MCF 10A (cell line): ENCODE measurements around the gene CEP120. TPM values are rescaled to one million over a fixed set of nuclear protein-coding genes. Genes with fewer than 3 reads are reported as not detected.

ENCODE experiments used
- BruUV-seq: library from RNA; stranded (reverse); fragments of 400-500 nt; replicated peaks from 2 replicates; lab custom pipeline; 2021; lab: Mats Ljungman, UMichigan
- CTCF ChIA-PET: fragments of 300-600 bp; sonication (Branson Sonifier 250); formaldehyde crosslinking; extraction: SDS; loops from one replicate; lab custom pipeline; 2021; ENCODE audit warnings: antibody characterized with exemption, inconsistent platforms; lab: Yijun Ruan, JAX
- POLR2A ChIA-PET: fragments of 300-600, 350-650 bp; sonication (Branson Sonifier 250); formaldehyde crosslinking; extraction: SDS; loops from one replicate; lab custom pipeline; 2020; ENCODE audit warnings: antibody characterized with exemption, inconsistent platforms; lab: Yijun Ruan, JAX
- DNase-seq: peaks from one replicate; pipeline ENCODE4 v3.0.0-alpha.2; 2018; ENCODE audit not compliant: unreplicated experiment
- H3K27ac Mint-ChIP-seq: one replicate; pipeline ENCODE4 v1.8.0; 2022; ENCODE audit warnings: mild to moderate bottlenecking, low read depth, mixed read lengths; ENCODE audit not compliant: unreplicated experiment
- H3K27me3 Mint-ChIP-seq: one replicate; pipeline ENCODE4 v1.8.0; 2022; ENCODE audit warnings: mixed read lengths; ENCODE audit not compliant: insufficient read depth, unreplicated experiment
- H3K36me3 Mint-ChIP-seq: one replicate; pipeline ENCODE4 v1.8.0; 2022; ENCODE audit warnings: mild to moderate bottlenecking, moderate library complexity, mixed read lengths; ENCODE audit not compliant: insufficient read depth, unreplicated experiment
- H3K4me1 Mint-ChIP-seq: one replicate; pipeline ENCODE4 v1.8.0; 2022; ENCODE audit warnings: mixed read lengths; ENCODE audit not compliant: insufficient read depth, unreplicated experiment
- H3K4me3 Mint-ChIP-seq: one replicate; pipeline ENCODE4 v1.8.0; 2022; ENCODE audit warnings: mild to moderate bottlenecking, moderate library complexity, mixed read lengths; ENCODE audit not compliant: unreplicated experiment
- H3K9me3 Mint-ChIP-seq: one replicate; pipeline ENCODE4 v1.8.0; 2022; ENCODE audit warnings: mixed read lengths; ENCODE audit not compliant: unreplicated experiment
- intact Hi-C: fragments of 100-400 bp; cut with micrococcal nuclease; formaldehyde crosslinking; loops from 2 replicates; pipeline ENCODE4 v1.14.1; 2022
- total RNA-seq: library from RNA; stranded (reverse); gene quantifications from 2 replicates; pipeline ENCODE4 v1.2.3, GENCODE V29; 2022
- TF ChIP-seq, protein P1 (sequence below): fragments of 200-600 bp; IDR thresholded peaks from one replicate; pipeline ENCODE4 v1.8.0; 2022; ENCODE audit warnings: antibody characterized with exemption, mild to moderate bottlenecking; ENCODE audit not compliant: unreplicated experiment

The CEP120 gene
- total RNA-seq, 1 experiment from 2014 or later: 54.5 TPM

DNA sequence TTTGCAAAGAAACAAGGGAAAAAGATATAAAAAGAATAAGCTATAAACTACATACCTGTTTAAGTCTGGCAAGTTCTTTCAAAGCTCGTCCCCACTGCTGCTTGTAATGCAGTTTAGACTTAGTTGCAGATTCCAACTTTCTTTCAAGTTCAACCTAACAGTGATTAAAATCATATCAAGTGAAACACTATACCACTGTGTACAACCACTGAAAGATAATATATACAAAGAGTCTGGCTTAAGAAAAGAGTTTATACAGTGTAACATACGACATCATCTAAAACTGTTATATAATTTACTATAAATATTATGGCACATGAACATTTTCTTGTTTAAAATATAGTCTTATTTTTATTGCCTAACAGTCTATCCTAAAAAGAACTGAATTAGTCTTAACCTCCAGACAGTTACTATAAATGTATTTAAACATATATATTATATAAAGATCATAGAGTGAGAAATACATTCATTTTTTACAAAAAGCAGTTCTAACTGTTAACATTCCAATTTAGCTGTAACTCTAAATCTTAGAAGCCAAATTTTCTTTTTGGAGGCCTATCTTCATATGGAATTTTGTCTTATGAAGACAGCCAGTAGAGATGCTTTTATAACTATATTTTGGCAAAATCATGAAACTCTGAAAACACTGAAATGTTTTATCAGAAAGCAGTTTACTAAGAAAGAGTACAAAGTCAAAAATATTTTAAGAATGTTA, 58.6 kb downstream of the CEP120 start:
- BruUV-seq: no TSS peak
- Mint-ChIP-seq H3K27me3 (no peaks in the 10 kb centered on the region), H3K27ac (no peak overlapping the region), H3K36me3 (peaks cover 38% of the 10 kb centered on the region), H3K4me1 (no peaks in the 10 kb centered on the region), H3K4me3 (no peak overlapping the region), H3K9me3 (no peaks in the 10 kb centered on the region)
- TF ChIP-seq, protein P1, sequence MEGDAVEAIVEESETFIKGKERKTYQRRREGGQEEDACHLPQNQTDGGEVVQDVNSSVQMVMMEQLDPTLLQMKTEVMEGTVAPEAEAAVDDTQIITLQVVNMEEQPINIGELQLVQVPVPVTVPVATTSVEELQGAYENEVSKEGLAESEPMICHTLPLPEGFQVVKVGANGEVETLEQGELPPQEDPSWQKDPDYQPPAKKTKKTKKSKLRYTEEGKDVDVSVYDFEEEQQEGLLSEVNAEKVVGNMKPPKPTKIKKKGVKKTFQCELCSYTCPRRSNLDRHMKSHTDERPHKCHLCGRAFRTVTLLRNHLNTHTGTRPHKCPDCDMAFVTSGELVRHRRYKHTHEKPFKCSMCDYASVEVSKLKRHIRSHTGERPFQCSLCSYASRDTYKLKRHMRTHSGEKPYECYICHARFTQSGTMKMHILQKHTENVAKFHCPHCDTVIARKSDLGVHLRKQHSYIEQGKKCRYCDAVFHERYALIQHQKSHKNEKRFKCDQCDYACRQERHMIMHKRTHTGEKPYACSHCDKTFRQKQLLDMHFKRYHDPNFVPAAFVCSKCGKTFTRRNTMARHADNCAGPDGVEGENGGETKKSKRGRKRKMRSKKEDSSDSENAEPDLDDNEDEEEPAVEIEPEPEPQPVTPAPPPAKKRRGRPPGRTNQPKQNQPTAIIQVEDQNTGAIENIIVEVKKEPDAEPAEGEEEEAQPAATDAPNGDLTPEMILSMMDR: no peak
- intact Hi-C loops: loop anchor here (5.0 to 10.0 kb wide), 2 partner anchors 660 to 862 kb away; no protein-coding TSS in a partner anchor
- ChIA-PET POLR2A (interaction anchor here (0.5 kb wide), 1 partner anchor 496 kb away, joined by 3 read pairs; no protein-coding TSS in a partner anchor), CTCF (interaction anchor here (2.4 kb wide), 1 partner anchor 8 kb away, joined by 6 read pairs; no protein-coding TSS in a partner anchor)
- no peak for DNase-seq

DNA sequence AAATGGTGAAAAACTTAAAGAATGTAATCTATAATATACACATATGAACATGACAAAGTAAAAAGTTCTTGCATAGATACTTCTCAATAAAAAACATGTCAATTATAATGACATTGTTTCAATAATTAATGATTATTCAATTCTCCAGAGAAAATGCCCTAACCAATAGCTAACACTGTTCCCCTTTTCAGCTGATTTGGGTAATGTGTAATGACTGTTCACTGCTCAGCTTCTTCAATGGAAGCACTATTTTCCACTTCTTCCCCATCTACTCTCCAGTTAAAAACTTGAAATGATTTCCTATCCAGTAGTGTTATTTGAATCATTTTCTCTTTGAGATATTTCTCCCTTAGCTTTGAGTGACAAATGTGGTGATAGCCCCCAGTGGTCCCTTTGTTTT, 62.3 kb downstream of the CEP120 start:
- ChIA-PET CTCF (interaction anchor here (0.8 to 1.4 kb wide), 3 partner anchors 11 to 465 kb away, joined by 3 to 5 read pairs (median 4); no protein-coding TSS in a partner anchor), POLR2A (interaction anchor here (0.9 kb wide), 1 partner anchor 481 kb away, joined by 4 read pairs; no protein-coding TSS in a partner anchor)
- TF ChIP-seq, protein P1: no peak
- peaks cover 16% of the 10 kb centered on the region for H3K9me3 Mint-ChIP-seq
- intact Hi-C loops: loop anchor here (10.0 kb wide), 1 partner anchor 656 kb away; no protein-coding TSS in a partner anchor
- no TSS peak for BruUV-seq
- H3K27me3 Mint-ChIP-seq: no peaks in the 10 kb centered on the region
- H3K36me3 Mint-ChIP-seq: peaks cover 44% of the 10 kb centered on the region
- no peak for DNase-seq
- H3K4me1 Mint-ChIP-seq: no peaks in the 10 kb centered on the region
- H3K4me3 Mint-ChIP-seq: no peak overlapping the region
- no peak overlapping the region for H3K27ac Mint-ChIP-seq

DNA sequence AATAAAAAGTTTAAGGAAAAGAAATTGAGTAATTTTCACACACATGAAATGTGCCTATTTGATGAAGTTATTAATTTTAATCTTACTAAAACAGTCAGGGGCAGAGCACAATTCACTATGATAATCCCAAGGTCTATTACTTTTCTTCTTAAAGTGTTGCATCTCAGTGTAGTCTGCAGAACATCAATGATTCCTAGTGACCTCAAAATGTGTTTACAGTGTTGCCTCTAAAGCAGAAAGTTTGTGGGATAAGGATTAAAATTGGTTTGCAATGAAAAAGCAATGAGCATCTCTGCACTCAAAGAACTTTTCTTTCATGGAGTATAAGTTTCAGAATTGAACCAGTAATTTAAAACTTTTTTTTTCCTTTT, 63.0 kb downstream of the CEP120 start:
- TF ChIP-seq, protein P1: no peak
- CTCF ChIA-PET: interaction anchor here (0.7 kb wide), 1 partner anchor 591 kb away, joined by 4 read pairs; no protein-coding TSS in a partner anchor
- BruUV-seq: no TSS peak
- Mint-ChIP-seq H3K27me3 (no peaks in the 10 kb centered on the region), H3K36me3 (peaks cover 44% of the 10 kb centered on the region), H3K4me3 (no peak overlapping the region), H3K9me3 (peaks cover 16% of the 10 kb centered on the region), H3K27ac (no peak overlapping the region), H3K4me1 (no peaks in the 10 kb centered on the region)
- POLR2A ChIA-PET: interaction anchor here (0.6 kb wide), 1 partner anchor 298 kb away, joined by 4 read pairs; no protein-coding TSS in a partner anchor
- intact Hi-C loops: loop anchor here (10.0 kb wide), 1 partner anchor 655 kb away; no protein-coding TSS in a partner anchor
- no peak for DNase-seq
